Measurements from ENCODE around the gene HUS1.

DNA sequence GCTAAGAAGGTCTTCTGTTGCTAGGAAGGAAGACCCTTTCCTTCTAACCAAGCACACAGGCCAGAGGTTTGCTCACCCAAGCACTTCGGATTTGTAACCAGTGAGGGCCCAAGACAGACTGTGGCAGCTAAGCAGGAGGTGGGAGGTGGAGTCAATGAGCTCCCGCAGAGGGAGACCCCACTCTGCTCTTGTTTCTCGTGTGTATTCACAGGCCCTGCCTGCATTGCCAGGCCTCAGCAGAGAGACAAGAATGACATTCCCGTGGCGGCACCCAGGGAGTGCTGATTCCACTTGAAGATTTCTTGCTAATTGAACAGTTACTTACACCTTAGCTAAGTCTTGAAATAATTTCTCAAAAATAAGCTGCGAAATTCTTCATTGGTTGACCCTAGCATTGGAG lies 44.6 kb downstream of the HUS1 start:
- TF ChIP-seq CTCF (IDR thresholded peaks at IDR 0.05) (no peak), POLR2A (IDR thresholded peaks at IDR 0.05; ENCODE audit: low read depth) (no peak)

Measured in esophagus muscularis mucosa (tissue), 3 donors.